ENCODE results near the gene F12.

The F12 gene

DNA sequence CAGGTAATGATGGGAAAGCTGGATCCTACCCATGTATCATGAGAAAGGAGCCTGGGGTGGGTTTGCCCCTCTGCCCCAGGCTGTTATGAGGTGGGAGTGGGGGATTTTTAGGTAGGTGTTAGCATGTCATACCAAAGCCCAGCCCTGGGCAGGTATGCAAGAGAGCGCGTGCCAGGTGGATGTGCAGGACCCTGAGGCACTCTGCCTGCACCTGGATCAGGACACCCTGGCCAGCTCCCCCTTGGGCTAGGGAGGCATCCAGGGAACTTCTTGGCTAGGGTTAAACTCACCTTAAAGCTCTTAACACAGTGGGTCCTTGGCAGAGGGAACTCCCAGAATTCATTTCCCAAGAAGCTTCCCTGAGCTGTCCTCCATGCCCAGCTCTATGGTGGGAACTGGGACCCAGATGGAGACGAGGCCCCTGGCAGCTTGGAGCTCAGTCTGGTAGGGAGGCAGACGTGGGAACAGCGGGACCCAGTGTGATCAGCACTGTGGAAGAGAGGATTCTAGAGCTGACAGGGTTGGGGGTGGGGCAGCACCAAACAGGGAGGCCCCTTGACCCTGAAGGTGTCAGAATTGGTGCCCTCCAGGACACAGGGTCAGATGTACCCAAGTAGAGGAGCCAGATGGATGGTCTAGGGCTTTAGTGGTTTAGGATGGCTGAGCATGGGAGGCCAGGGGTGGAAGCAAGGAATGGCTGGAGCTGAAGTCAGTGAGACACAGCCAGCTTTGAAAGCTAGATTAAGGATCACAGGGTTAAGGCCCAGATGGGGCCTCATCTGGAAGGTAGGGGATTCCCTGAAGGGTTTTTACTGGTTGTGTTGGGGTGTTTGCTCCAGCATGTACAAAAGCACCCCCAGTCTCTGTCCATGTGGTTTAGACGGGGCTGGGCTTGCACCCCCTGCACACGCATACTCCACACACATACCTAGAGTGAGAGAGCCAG, 35.0 kb upstream of the F12 start:
- Histone ChIP-seq H3K4me1 (peaks cover 44 to 75% (median 66%) of the 10 kb centered on the region in 10 experiments), H3K27me3 (no peaks in the 10 kb centered on the region), H3K9me3 (replicated peaks in 1 of 11) (no peaks in the 10 kb centered on the region), H3K4me2 (peak overlapping the region; percentile 86 to 100 (median 97); a peak in 21 of 22 replicates), H3K27ac (peak overlapping the region in 1 of 11 experiments; percentile 92; a peak in 1 of 22 replicates), H4K20me1 (peaks cover 2 to 89% (median 60%) of the 10 kb centered on the region in 11 experiments; a peak in 20 of 22 replicates), H3K4me3 (no peak overlapping the region), H3K36me3 (peaks cover 38 to 48% (median 46%) of the 10 kb centered on the region in 11 experiments), H3K9ac (peak overlapping the region in 3 of 11 experiments; percentile 21 to 92 (median 89); a peak in 2 of 22 replicates)
- no peak for TF ChIP-seq Cebpa-rat (IDR thresholded peaks at IDR 0.05)

DNA sequence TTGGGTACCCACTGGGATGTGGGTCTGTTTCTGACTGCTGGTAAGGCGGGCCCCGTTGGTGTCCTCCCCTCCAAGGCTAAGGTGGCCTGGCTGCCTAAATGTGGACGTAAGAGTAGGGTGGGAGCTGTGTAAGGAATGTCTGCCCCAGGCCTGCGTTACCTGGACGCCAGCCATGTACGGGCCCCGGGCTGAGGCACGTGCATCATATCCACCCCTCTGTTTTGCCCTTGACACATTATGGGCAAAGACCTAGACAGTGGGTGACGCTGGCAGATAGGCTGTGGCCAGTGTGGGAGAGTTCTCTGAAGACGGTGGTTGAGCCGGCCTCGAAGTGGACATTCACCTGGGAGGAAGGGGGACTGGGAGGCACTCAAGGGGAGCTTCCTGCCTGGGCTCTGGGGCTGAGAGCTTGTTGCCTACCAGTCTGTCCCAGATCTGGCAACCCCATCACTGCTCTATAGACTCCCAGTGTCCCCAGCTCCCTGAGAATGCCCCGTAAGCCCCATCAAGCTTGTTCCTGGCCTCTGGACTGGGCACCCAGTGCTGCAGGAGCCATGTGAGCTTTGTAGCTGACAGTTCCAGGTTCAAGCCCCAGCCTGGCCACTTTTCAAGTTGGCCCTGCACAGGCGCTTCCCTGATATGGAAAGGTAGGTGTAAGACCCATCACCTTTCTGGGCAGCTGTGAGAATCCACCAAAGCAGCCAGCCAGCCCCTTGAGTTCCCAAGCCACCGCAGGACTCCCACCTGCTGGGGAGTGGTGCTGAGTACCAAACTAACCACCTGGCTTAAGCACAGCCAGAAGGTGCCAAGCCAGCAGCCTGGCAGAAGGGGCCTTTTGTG, 34.0 kb upstream of the F12 start:
- H3K9ac ChIP-seq = peak overlapping the region in 1 of 11 experiments; percentile 29; a peak in 2 of 22 replicates
- H3K27me3 ChIP-seq = no peaks in the 10 kb centered on the region
- peaks cover 0 to 92% (median 58%) of the 10 kb centered on the region in 11 experiments; a peak in 19 of 22 replicates for H4K20me1 ChIP-seq
- no peak for TF ChIP-seq Cebpa-rat (IDR thresholded peaks at IDR 0.05)
- H3K36me3 ChIP-seq = peaks cover 48 to 58% (median 55%) of the 10 kb centered on the region in 11 experiments
- H3K9me3 ChIP-seq (replicated peaks in 1 of 11) = no peaks in the 10 kb centered on the region
- peaks cover 34 to 65% (median 58%) of the 10 kb centered on the region in 10 experiments for H3K4me1 ChIP-seq
- peak overlapping the region in 4 of 11 experiments; percentile 17 to 99 (median 93); a peak in 7 of 22 replicates for H3K4me2 ChIP-seq
- H3K27ac ChIP-seq = no peak overlapping the region
- no peak overlapping the region for H3K4me3 ChIP-seq

DNA sequence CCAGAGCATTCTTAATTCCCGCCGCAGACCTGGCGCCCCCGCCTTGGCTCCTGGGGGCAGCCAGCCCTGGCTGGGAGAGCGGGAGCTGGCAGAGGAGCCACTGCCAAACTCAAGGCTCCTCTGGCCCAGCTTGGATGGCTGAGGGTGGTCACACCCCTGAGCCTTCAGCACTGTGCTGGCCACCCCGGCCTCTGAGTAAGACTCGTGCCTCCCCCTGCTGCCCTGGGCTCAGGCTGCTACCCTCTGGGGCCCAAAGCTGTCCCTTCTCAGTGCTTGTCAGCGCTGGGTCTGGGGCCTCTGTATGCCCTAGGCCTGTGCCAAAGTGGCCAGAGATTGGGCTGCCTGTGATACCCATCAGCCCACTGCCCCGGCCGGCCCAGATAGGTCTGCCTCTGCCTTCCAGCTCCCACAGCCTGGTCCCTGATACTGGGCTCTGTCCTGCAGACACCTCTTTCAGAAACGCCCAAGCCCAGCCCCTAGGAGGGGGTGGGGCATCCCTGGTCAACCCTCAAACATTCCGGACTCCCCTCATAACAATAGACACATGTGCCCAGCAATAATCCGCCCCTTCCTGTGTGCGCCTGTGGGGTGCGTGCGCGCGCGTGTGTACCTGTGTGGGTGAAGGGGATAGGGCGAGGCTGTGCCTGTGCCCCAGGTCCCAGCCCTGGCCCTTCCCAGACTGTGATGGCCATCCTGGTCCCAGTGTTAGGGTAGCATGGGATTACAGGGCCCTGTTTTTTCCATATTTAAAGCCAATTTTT, 32.9 kb upstream of the F12 start:
- no peak for TF ChIP-seq Cebpa-rat (IDR thresholded peaks at IDR 0.05)

DNA sequence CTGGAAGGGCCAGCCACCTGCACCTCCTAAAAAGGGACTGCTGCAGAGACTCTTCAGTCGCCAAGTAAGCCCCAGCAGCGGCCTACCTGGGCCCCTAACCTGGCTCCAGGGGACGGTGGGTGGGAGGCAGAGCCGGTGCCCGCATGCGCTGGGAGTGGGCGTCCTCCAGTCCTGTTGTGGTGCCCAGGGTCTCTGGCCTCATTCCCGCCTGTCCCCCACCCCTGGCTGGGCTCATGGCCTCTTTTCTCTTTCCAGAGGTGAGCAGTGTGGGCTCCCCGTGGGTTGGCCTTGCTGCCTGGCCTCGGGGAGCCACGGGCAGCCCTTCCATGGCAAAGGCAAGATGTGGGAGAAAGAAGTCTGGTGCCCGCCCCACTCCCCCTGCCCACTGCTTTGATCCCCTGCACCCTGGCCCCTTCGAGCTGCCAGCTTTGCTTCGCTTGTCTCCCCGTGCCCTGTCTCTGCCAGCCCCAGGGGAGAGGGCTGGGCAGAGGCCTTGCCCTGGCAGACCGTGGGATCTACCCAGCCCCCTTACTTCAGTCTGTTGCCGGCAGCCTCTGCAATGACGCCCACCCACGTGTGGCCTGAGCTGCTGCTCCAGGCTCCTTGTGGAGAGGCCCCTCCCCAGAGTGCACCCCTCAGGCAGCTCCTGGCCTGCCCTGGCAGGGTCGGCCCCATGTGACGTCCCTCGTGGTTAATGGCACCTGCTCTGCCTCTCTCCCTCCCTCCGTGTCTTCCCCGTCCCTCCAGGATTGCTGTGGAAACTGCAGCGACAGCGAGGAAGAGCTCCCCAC, 31.8 kb upstream of the F12 start:
- Histone ChIP-seq H3K27ac (peak overlapping the region in 1 of 11 experiments; percentile 3; a peak in 3 of 22 replicates), H3K4me2 (no peak overlapping the region; a peak in 2 of 22 replicates), H3K4me1 (peaks cover 23 to 52% (median 48%) of the 10 kb centered on the region in 10 experiments), H3K27me3 (no peaks in the 10 kb centered on the region), H3K9ac (peak overlapping the region in 4 of 11 experiments; percentile 18 to 35 (median 30); a peak in 4 of 22 replicates), H3K9me3 (replicated peaks in 1 of 11) (no peaks in the 10 kb centered on the region), H3K4me3 (no peak overlapping the region), H4K20me1 (peaks cover 0 to 99% (median 71%) of the 10 kb centered on the region in 11 experiments; a peak in 19 of 22 replicates), H3K36me3 (peaks cover 69 to 80% (median 77%) of the 10 kb centered on the region in 11 experiments)
- no peak for TF ChIP-seq Cebpa-rat (IDR thresholded peaks at IDR 0.05)

More for the DNA sequence above, 32.9 kb upstream of the F12 start:
- Histone ChIP-seq H3K4me3 (no peak overlapping the region), H4K20me1 (peaks cover 0 to 96% (median 64%) of the 10 kb centered on the region in 11 experiments; a peak in 19 of 22 replicates), H3K27me3 (no peaks in the 10 kb centered on the region), H3K4me2 (no peak overlapping the region), H3K9ac (peak overlapping the region in 1 of 11 experiments; percentile 42; a peak in 3 of 22 replicates), H3K27ac (no peak overlapping the region; a peak in 1 of 22 replicates), H3K36me3 (peaks cover 59 to 69% (median 67%) of the 10 kb centered on the region in 11 experiments), H3K4me1 (peaks cover 25 to 55% (median 50%) of the 10 kb centered on the region in 10 experiments), H3K9me3 (replicated peaks in 1 of 11) (no peaks in the 10 kb centered on the region)

DNA sequence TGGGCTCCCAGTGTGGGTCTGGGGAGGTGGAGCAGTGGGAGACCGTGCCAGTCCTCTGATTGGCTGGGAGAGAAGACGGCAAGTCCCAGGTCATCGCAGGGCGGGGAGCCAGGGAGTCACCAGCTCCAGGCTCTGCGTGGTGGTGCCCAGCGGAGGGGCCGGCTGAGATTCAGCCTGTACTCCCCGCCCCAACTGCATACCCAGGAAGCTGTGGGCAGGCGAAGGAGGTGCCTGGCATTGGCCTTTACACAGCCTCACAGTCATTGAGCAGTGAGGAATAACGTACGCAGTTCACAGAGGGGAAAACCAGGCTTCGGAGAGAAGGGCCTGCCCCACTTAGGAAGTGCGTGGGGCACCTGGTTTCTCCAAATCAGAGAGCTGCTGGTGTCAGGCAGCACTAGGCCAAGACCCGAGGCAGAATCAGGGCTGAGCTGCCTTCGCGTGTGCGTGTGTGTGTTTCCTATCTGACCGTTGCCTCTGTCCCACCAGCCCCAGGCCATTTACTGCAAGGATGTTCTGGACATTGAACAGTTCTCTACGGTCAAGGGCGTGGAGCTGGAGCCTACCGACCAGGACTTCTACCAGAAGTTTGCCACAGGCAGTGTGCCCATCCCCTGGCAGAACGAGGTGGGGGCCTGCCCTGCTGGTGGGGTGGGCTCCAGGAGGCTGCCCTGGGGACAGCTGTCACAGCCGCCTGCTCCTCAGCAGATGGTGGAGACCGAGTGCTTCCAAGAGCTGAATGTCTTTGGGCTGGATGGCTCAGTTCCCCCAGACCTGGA, 31.0 kb upstream of the F12 start:
- Histone ChIP-seq H3K27me3 (no peaks in the 10 kb centered on the region), H3K9me3 (replicated peaks in 1 of 11) (no peaks in the 10 kb centered on the region), H3K9ac (peak overlapping the region in 7 of 11 experiments; percentile 0 to 56 (median 28); a peak in 7 of 22 replicates), H3K27ac (peak overlapping the region in 1 of 11 experiments; percentile 3; a peak in 2 of 22 replicates), H3K4me2 (no peak overlapping the region; a peak in 1 of 22 replicates), H3K4me1 (peaks cover 15 to 45% (median 41%) of the 10 kb centered on the region in 10 experiments), H3K36me3 (peaks cover 77 to 88% (median 85%) of the 10 kb centered on the region in 11 experiments), H4K20me1 (peaks cover 0 to 99% (median 71%) of the 10 kb centered on the region in 11 experiments; a peak in 19 of 22 replicates), H3K4me3 (no peak overlapping the region)
- TF ChIP-seq Cebpa-rat (IDR thresholded peaks at IDR 0.05) = no peak

DNA sequence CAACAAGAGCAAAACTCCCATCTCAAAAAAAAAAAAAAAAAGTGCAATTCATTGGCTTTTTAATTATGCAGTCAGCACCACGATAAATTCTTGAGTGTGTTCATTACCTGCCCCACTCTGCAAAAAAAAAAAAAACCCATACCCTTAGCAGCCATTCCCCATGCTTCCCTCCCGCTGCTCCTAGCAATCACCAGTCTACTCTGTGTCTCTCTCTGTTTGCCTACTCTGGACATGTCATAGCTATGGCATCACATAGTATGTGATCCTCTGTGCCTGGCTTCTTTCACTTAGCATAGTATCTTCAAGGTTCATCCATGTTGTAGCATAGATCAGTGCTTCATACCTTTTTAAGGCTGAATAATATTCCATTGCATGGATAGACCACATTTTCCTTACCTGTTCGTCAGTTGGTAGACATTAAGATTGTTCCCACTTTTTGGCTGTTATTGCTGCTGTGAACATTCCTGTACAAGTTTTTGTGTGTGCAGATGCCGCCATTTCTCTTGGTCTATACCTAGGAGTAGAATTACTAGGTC, 30.2 kb upstream of the F12 start:
- Histone ChIP-seq H3K36me3 (peaks cover 85 to 96% (median 93%) of the 10 kb centered on the region in 11 experiments), H3K9ac (peak overlapping the region in 1 of 11 experiments; percentile 23; a peak in 1 of 22 replicates), H3K4me2 (no peak overlapping the region), H3K9me3 (replicated peaks in 1 of 11) (no peaks in the 10 kb centered on the region), H3K4me1 (peaks cover 8 to 45% (median 37%) of the 10 kb centered on the region in 10 experiments), H3K27me3 (no peaks in the 10 kb centered on the region), H3K27ac (no peak overlapping the region), H3K4me3 (no peak overlapping the region), H4K20me1 (peaks cover 0 to 99% (median 65%) of the 10 kb centered on the region in 11 experiments; a peak in 19 of 22 replicates)
- no peak for TF ChIP-seq Cebpa-rat (IDR thresholded peaks at IDR 0.05)
